ENCODE data around the gene DMXL1. TPM values are rescaled to one million over a fixed set of nuclear protein-coding genes. Genes with fewer than 3 reads are reported as not detected.

Gene DMXL1
- total and polyA plus RNA-seq, 4 donors = 4.3 to 38.1 (median 25.1) TPM

DNA sequence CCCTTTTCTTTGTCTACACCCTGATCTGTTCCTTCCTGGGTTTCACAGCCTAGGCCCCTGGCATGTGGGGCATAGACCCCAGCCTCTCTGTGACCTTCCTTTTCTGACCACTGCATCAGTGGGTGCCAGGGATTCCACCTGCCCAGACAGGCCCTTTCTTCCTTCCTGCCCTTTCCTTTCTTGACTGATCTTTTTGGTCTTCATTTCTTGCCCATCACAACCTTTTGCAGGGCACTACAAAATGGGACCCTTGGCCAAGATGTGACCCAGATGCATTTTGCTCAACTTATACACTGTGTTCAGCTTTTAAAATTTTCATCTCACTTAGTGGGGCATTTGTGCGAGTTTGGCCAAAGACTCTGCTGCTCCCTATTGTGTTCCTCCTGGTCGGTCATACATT is 211.7 kb downstream of the DMXL1 start:
- no peak overlapping the region for H3K27ac ChIP-seq (ENCODE audit: low read depth in 1 of 2, low read length in 2 of 2)
- H3K9me3 ChIP-seq (ENCODE audit: control insufficient read depth in 4 of 4, low read length in 3 of 4) = no peaks in the 10 kb centered on the region
- H3K4me1 ChIP-seq (ENCODE audit: control insufficient read depth in 4 of 4, insufficient read depth in 4 of 4, low read length in 3 of 4) = no peaks in the 10 kb centered on the region
- H3K4me3 ChIP-seq (ENCODE audit: low read depth in 1 of 3, low read length in 3 of 3) = no peak overlapping the region
- no peak overlapping the region for H3K9ac ChIP-seq (ENCODE audit: low read depth in 1 of 2, low read length in 2 of 2)
- no peak for TF ChIP-seq EGR1 (IDR thresholded peaks at IDR 0.05; ENCODE audit: low read depth in 2 of 2)
- TF ChIP-seq, protein P1, sequence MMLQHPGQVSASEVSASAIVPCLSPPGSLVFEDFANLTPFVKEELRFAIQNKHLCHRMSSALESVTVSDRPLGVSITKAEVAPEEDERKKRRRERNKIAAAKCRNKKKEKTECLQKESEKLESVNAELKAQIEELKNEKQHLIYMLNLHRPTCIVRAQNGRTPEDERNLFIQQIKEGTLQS (IDR thresholded peaks at IDR 0.05) = no peak
- TF ChIP-seq, protein P2, sequence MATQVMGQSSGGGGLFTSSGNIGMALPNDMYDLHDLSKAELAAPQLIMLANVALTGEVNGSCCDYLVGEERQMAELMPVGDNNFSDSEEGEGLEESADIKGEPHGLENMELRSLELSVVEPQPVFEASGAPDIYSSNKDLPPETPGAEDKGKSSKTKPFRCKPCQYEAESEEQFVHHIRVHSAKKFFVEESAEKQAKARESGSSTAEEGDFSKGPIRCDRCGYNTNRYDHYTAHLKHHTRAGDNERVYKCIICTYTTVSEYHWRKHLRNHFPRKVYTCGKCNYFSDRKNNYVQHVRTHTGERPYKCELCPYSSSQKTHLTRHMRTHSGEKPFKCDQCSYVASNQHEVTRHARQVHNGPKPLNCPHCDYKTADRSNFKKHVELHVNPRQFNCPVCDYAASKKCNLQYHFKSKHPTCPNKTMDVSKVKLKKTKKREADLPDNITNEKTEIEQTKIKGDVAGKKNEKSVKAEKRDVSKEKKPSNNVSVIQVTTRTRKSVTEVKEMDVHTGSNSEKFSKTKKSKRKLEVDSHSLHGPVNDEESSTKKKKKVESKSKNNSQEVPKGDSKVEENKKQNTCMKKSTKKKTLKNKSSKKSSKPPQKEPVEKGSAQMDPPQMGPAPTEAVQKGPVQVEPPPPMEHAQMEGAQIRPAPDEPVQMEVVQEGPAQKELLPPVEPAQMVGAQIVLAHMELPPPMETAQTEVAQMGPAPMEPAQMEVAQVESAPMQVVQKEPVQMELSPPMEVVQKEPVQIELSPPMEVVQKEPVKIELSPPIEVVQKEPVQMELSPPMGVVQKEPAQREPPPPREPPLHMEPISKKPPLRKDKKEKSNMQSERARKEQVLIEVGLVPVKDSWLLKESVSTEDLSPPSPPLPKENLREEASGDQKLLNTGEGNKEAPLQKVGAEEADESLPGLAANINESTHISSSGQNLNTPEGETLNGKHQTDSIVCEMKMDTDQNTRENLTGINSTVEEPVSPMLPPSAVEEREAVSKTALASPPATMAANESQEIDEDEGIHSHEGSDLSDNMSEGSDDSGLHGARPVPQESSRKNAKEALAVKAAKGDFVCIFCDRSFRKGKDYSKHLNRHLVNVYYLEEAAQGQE (IDR thresholded peaks at IDR 0.05) = no peak
- TF ChIP-seq, protein P3, sequence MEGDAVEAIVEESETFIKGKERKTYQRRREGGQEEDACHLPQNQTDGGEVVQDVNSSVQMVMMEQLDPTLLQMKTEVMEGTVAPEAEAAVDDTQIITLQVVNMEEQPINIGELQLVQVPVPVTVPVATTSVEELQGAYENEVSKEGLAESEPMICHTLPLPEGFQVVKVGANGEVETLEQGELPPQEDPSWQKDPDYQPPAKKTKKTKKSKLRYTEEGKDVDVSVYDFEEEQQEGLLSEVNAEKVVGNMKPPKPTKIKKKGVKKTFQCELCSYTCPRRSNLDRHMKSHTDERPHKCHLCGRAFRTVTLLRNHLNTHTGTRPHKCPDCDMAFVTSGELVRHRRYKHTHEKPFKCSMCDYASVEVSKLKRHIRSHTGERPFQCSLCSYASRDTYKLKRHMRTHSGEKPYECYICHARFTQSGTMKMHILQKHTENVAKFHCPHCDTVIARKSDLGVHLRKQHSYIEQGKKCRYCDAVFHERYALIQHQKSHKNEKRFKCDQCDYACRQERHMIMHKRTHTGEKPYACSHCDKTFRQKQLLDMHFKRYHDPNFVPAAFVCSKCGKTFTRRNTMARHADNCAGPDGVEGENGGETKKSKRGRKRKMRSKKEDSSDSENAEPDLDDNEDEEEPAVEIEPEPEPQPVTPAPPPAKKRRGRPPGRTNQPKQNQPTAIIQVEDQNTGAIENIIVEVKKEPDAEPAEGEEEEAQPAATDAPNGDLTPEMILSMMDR (IDR thresholded peaks at IDR 0.05; ENCODE audit: low read depth, low read length, missing input control) = no peak
- no peak for TF ChIP-seq JUND (IDR thresholded peaks at IDR 0.05)
- TF ChIP-seq TAF1 (conservative IDR thresholded peaks at IDR 0.05) = no peak
- TF ChIP-seq NR2F2 (IDR thresholded peaks at IDR 0.05) = no peak
- no peak for TF ChIP-seq RAD21 (IDR thresholded peaks at IDR 0.05)
- no peak for TF ChIP-seq SP1 (IDR thresholded peaks at IDR 0.05)
- TF ChIP-seq FOXA1 (IDR thresholded peaks at IDR 0.05) = no peak
- no peak for TF ChIP-seq YY1 (IDR thresholded peaks at IDR 0.05)
- no peak for TF ChIP-seq FOXA2 (IDR thresholded peaks at IDR 0.05)
- TF ChIP-seq, protein P4, sequence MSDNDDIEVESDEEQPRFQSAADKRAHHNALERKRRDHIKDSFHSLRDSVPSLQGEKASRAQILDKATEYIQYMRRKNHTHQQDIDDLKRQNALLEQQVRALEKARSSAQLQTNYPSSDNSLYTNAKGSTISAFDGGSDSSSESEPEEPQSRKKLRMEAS (IDR thresholded peaks at IDR 0.05) = no peak
- TF ChIP-seq HNF4G (IDR thresholded peaks at IDR 0.05) = no peak
- TF ChIP-seq GABPA (IDR thresholded peaks at IDR 0.05 in 1 of 2, conservative IDR thresholded peaks at IDR 0.05 in 1 of 2) = no peak
- no peaks in the 10 kb centered on the region for H3K27me3 ChIP-seq (ENCODE audit: control insufficient read depth in 4 of 4, insufficient read depth in 4 of 4, low read length in 3 of 4)
- WGBS = 95% methylated on average over 2 of the region's 2 CpGs
- no peak for DNase-seq (ENCODE audit: low spot score)
- H3K36me3 ChIP-seq (ENCODE audit: control insufficient read depth in 4 of 4, insufficient read depth in 3 of 4, low read depth in 1 of 4, low read length in 3 of 4) = no peaks in the 10 kb centered on the region

DNA sequence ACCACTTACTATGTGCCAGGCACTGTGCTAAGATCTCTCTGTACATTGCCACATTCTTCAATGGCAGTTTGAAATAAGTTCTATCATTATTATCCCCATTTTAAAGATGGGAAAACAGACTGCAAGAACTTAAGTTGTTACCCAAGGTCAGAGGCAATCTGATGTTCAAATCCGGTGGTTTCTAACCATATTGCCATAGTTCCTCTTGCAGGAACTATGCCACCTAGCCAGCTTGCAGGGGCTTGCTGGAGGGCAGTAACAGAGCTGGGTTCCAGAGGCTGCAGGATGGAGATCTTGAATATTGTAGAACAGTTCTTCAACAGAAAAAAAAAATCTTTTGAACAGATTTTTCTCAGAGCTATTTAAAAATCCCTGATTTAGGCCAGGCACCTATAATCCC is 213.1 kb downstream of the DMXL1 start:
- H3K27me3 ChIP-seq (ENCODE audit: control insufficient read depth in 4 of 4, insufficient read depth in 4 of 4, low read length in 3 of 4) = no peaks in the 10 kb centered on the region

More for the DNA sequence above, 213.1 kb downstream of the DMXL1 start:
- WGBS = 85% methylated on average over 1 of the region's 1 CpG
- no peaks in the 10 kb centered on the region for H3K36me3 ChIP-seq (ENCODE audit: control insufficient read depth in 4 of 4, insufficient read depth in 3 of 4, low read depth in 1 of 4, low read length in 3 of 4)
- no peak overlapping the region for H3K27ac ChIP-seq (ENCODE audit: low read depth in 1 of 2, low read length in 2 of 2)
- H3K9me3 ChIP-seq (ENCODE audit: control insufficient read depth in 4 of 4, low read length in 3 of 4) = no peaks in the 10 kb centered on the region
- no peak for TF ChIP-seq FOXA2 (IDR thresholded peaks at IDR 0.05)
- TF ChIP-seq RAD21 (IDR thresholded peaks at IDR 0.05) = no peak
- TF ChIP-seq, protein P1 (IDR thresholded peaks at IDR 0.05) = no peak
- no peak for TF ChIP-seq NR2F2 (IDR thresholded peaks at IDR 0.05)
- no peak for TF ChIP-seq RXRA (IDR thresholded peaks at IDR 0.05)
- TF ChIP-seq, protein P3 (IDR thresholded peaks at IDR 0.05; ENCODE audit: low read depth, low read length, missing input control) = no peak
- TF ChIP-seq, protein P5, sequence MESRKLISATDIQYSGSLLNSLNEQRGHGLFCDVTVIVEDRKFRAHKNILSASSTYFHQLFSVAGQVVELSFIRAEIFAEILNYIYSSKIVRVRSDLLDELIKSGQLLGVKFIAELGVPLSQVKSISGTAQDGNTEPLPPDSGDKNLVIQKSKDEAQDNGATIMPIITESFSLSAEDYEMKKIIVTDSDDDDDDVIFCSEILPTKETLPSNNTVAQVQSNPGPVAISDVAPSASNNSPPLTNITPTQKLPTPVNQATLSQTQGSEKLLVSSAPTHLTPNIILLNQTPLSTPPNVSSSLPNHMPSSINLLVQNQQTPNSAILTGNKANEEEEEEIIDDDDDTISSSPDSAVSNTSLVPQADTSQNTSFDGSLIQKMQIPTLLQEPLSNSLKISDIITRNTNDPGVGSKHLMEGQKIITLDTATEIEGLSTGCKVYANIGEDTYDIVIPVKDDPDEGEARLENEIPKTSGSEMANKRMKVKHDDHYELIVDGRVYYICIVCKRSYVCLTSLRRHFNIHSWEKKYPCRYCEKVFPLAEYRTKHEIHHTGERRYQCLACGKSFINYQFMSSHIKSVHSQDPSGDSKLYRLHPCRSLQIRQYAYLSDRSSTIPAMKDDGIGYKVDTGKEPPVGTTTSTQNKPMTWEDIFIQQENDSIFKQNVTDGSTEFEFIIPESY (IDR thresholded peaks at IDR 0.05) = no peak
- TF ChIP-seq SP1 (IDR thresholded peaks at IDR 0.05) = no peak
- TF ChIP-seq FOXA1 (IDR thresholded peaks at IDR 0.05) = no peak
- TF ChIP-seq, protein P2 (IDR thresholded peaks at IDR 0.05) = no peak
- no peak overlapping the region for H3K9ac ChIP-seq (ENCODE audit: low read depth in 1 of 2, low read length in 2 of 2)
- no peak overlapping the region for H3K4me3 ChIP-seq (ENCODE audit: low read depth in 1 of 3, low read length in 3 of 3)
- DNase-seq (ENCODE audit: low spot score) = no peak
- no peaks in the 10 kb centered on the region for H3K4me1 ChIP-seq (ENCODE audit: control insufficient read depth in 4 of 4, insufficient read depth in 4 of 4, low read length in 3 of 4)

Measured in liver (tissue), 9 donors.